CD4-positive, alpha-beta T cell treated with Interleukin-17A for 1 hour (primary cell): ENCODE measurements around the gene TSHZ3.

Experiments used
- DNase-seq: peaks from one replicate; pipeline ENCODE4 v3.0.0-alpha.2; 2020

Gene TSHZ3

DNA sequence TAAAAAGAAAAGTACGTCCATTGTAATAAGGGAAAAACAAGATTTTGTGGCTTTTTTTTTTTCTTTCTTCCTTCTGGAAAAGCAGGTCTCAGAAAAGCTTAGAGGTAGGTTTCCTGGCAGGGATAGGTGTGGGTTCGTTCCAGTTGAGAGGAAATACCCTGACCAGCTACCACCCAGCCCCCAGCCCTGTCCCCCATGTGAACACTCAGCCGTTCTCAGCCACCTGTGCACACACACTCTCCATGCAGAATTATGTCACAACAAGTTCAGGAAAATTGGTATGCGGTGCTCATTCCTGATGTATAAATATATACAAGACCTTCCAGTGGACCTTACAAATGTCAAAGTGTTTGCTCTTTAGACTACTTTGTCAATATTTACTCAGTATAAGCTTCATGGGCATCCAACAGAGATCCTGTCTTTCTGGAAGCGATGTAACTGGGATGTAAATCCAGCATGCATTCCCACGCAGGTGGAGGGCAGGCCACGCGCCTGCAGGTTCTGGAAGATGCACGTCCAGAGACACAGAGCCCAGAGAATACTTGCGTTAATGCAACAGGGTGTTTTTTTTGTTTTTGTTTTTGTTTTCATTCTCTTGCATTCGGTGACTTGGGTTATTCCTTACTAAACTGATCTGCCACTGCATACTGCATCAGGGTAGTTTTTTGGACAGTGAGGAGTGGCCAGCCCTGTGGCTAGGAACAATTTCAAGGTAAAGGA is 68.8 kb downstream of the TSHZ3 start:
- no peak for DNase-seq

DNA sequence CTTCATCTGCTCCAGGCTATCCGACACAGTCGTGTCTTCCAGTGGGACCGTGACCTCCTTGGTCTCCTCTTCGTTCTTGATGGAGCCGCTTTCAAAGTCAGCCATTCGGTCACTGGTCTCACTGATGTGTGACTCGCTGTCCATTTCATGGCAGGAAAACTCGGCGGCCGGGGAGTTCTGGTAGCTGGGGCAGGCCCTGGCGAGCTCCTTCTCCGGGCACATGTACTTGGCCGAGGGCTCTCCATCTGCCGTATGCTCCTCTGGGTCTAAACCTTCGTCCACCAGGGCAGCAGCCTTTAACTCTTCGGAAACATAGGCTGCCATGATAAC is 69.8 kb downstream of the TSHZ3 start:
- DNase-seq = no peak

DNA sequence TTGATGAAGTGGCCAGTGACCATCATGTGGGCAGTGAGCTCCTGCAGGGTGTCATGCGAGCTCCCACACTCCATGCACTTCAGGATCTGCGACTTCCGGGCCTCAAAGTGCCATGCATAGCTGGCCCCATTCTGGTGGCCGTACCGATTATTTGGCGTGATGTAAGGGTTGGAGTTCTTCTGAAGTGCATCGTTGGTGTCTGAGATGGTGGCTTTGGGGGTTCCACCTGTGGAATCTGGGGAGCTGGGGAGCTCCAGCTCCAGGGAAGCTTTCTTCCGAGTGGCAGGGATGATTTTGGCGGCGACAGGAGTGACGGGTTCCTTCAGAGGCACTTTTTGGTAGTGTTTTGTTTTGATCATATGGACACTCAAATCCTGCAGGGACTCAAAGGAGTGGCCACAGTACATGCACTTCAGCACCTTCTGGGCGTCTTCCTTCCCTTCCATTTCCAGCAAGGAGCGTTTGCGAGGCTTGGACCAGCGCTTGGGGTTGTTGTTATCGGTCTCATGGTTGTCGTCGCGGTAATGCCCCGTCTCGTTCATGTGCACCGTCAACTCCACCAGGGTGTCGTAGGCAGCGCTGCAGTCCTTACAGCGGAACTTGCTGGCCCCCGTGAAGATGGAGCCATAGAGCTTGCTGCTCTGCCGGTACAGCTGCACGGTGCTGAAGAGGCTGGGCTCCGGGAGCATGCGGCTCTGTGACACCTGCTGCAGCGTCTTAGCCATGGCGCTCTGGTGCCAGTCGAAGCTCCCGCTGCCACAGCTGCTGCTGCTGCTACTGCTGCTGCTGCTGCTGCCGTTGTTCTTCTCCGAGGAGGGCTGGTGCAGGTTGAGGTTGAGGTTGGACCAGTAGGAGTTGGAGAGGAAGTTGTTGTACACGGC is 70.4 kb downstream of the TSHZ3 start:
- no peak for DNase-seq

DNA sequence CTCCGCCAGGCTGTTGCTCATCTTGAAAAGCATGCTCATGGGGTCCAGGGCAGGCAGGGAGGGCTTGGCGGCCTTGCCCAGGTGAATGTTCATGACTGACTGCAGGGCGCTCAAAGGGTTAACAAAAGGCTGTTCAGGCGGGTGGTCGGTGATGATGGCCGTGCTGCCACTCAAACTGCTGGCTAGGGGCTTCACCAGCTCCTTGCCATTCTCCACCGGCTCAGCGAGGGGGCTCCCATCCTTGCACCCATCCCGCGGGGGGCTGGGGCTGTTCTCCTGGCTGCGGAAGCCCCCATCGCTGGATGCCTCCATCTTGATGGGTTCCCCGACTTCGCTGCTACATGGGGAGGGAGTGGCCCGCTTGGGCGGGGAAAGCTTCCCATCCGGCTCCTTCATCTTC is 71.7 kb downstream of the TSHZ3 start:
- DNase-seq = no peak

DNA sequence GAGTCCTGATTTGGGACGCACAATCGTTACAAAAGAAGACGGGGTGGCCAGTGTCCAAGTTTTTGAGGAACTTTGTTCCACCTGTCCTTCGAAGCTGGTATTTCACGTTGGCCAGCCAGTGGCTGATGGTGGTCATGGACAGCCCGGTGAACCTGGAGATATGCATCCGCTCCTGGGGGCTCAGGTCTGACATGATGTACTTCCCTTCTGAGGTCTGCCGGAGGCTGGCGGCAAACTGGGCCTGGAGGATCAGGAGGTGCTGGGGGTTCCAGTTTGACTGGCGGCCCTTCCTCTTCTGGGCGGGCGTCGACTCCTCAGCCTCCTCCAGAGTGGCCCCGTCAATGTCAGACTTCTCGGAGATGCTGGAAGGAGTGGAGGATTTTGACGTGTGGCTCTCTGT is 72.4 kb downstream of the TSHZ3 start:
- no peak for DNase-seq

DNA sequence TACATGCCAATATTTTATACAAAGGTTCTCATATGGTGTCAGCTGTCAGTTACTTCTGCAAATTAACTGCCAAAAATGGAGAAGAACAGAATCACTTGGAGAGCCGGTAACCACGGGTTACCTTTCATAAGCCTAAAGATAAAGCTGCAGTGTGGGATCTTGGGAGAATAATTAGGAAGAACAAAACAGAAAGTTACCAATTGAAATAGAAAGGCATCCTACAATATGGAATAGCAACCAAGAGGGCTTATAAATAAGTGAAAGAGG is 74.2 kb downstream of the TSHZ3 start:
- DNase-seq = no peak

DNA sequence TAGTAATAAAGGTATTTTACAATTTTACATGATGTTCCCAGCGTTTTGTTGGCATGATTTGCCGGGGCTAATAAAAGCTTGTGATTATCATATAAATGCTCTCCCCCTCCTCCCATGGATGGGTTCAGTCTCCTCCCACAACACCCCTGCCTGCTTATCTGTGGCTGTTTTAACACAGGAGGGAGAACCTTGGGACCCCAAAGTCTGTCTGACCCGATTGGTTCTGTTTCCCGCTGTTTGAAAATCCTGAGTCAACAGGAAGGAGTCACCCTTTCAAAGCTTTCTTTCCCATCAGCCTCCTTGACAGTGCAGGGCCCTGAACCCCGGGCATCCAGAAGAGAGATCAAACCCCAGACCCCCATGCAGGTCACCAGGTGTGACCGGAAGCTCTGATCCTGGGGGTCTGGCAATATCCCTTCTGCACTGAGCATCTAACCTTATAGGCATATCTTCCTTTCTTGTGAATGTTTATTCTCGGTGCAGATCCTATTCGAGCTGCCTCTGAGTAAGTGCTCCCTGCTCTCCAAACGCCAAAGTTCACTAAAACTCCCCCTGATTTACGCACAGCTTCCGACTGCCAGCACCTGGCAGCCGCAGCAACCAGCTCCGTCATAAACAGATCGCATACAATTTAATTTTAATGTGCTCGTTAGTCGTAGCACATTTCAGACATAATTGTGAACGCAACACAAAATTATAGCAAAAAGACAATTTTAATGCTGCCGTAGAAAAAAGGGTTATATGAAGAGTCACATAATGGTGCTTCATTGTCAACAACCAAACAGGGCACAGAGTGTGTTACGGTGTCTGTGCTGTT is 74.8 kb downstream of the TSHZ3 start:
- DNase-seq = no peak

DNA sequence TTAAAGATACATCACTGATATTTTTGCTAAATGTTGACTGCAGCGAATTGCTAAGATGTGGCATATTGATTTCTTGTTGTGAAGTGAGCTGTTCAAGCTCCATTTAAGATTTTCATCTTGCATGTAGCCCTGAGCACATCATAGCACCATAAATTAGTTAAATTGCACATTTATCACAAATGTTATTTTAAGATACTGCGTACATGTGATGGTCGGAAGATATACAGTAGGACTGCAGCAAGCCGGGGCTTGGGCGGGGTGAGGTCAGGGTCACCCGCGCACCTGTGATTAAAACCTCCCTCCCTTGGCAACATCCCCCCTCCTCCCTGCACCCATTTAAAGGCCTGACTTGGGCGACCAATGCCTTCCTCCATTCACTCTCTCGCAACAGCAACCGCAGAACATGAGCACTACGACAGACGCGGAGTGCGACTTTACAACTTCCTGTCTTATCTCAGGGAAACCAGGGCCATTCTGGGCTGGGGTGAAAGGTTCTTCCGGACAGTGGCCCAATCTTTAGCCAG is 76.6 kb downstream of the TSHZ3 start:
- DNase-seq = no peak

DNA sequence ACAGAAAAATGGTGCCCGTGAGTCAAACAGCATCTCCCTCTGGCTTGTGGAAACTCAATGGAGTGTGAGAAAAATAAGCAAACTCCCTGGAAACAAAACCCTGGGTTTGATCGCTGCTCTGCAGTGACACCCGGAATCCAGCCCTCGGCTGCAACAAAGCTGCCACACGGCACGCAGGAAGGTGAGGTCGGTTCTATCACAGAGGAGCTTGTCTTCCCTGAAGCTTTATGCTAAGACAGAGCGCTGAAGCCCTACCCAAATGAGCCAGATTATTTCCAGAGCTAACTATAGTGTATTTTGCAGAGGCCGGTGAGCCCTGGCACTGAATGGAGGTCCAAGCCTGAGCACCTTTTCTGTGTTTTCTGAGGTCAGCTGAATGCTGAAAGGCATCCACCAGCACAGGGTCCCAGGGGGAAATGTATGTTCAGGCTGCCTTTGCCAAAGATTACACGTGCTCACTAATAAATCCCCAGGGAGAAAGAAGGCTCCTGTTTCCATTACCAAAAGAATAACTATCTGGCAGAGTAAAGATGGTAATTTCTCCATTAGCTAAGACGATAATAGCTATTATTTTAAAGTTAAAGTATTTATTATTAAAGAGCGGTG is 77.8 kb downstream of the TSHZ3 start:
- no peak for DNase-seq

DNA sequence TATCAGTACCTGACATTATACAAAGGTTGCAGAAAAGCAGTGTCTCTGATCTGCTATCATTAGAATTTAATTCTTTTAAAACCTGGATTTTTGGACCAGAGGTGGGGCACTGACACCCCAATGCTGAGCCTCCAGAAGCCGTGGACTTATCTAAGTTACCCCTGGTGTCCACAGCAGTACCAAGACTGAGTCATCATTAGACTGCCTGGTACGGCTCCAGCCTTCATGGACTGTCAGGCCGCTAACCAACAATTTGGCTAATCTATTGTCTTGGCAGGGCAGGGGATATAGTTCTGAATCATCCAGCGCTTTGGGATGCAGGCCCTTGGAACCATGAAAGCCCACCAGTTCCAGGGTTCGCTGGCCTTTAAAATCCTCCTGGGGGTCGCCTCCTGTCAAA is 78.3 kb downstream of the TSHZ3 start:
- DNase-seq = no peak

DNA sequence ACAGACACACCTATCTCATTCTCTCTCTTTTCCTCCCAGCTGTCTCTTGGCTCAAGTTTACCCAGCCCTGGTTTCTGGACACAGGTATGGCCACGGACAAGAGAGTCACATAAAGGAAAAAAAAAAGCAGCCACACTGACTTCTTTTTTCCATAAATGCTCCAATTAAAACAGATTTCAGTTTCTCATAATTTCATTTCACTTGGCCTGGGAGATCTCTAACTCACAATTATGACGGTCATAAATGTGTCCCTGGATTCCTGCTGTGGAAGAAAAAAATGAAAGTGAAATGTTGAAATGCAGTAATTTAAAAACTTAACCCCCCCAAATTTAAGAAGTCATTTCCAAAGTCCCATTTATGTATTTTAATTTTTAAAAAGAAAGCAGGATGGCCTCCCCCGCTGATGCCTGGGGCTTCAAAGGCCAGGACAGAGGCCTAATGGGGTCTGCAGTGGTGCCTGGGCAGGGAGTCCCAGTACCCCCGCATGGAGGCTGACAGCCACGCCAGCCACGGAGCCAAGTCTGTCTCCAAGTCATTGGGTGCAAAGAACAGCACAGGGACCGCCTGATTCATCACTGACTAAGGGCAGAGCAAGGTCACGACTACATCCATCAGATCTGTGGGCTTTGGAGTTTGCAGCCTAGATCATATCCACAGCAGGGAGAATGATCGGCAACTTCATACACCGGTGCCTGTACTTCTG is 79.7 kb downstream of the TSHZ3 start:
- no peak for DNase-seq

DNA sequence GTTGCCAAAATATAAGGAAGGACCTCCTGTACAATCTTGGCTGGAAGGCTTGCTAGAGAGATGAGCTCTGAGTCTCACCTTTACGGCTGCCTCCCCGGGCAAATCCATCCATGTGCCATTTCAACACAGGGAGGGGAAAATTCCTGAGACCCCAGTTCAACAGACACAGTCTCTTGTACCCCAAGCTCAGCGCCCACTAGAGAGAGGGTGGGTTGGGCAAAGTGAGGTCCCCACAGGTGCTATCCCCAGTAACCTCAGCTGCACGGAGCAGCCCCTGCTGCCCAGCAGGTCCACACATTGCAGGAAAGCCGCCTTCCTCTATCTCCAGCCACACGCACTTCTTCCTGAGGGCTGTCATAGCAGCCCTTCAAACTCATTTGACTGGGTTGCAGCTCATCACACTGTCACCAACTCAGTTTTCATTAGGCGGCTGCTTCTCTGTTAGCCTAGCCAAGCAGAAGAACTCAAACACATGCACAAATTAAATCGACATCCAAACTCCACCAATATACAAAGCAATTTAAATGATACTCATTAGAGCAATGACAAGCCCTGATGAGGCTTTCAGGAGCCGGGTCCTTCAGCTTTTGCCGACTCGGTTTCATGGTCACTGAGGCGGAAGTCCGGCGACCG is 80.4 kb downstream of the TSHZ3 start:
- DNase-seq = no peak

DNA sequence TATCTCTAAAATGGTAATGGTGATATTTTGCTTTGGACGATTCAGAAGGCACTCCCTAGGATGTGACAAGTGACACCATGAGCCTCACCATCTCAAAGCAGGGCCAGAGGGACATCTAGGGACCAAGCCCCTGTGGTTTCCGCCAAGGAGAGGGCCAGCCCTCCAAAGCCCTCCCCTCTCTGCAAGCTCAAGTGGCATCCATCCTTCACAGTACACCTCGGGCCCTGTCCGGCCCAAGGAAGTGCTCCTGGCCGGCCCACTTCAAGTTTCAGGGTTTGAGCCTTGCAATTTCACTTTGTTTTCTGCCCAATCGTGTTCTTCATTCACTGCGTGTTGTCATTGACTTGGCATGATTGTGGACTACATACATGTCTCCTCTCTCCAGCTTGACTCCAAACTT is 82.5 kb downstream of the TSHZ3 start:
- DNase-seq = no peak

DNA sequence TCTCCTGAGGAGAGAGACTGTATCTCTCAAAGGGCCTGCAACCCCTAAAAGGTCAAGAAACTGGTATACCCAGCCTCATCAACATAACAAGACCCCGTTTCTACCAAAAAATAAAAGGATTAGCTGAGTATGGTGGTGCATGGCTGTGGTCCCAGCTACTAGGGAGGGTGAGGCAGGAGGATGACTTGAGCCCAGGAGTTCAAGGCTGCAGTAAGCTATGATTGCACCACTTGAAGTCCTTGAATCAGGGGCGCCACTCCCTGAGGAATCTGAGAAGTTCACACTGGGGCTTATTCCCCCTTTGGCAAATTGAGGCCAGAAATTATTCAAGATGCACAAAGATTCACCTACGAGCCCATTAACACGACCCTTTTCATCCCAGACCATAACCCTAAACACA is 83.0 kb downstream of the TSHZ3 start:
- no peak for DNase-seq

DNA sequence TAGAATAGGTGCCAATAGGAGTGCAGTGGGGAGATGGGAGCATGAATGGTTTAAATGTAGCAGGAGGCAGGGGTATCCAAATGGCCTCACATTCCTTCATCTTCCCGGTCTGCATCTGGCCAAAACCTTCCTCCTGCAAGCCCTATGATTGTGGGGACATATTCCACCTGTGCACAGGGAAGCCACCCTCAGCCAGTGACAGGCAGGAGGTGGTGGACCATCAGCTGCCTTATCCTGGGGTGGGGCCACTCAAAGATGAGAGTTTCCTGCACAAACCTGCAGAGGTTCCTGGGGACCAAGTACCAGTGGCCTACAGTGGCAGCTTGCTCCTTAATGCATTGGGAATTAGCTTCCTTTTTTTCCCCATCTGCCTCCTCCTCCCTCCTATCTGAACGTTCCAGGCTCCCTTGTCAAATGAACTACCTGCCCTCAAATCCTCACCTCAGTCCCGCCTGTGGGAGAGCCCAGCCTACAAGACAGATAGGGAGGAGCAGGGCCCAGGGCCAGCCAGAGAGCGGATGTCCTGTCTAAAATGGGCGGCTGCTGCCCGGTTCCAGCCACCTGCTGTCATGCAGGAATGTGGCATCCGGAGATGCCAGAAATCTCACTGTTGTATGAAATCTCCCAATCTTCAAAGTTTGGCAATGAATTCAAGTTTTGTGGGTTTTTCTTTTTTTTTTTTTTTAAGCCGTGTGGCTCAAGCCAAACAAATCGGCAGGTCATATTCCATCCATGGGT is 85.0 kb downstream of the TSHZ3 start:
- DNase-seq = no peak

DNA sequence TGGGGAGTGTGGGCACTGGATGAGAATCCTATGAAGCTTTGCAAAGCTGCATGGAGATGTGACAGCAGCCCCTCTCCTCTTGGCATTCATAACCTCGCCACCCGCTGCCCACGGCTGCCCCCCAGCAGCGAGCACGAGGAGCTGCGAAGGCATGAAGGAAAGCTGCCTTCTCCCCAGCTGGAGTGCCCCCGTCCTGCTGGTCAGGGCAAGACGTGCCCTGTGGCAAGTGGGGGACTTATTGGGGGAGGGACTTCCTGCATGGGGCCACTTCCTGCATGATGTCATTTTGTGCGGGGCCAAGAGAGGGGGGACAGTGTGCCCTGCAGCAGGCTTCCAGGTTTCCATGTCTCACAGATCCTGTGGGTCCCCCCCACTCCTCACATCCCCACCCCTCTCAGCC is 85.9 kb downstream of the TSHZ3 start:
- DNase-seq = no peak

DNA sequence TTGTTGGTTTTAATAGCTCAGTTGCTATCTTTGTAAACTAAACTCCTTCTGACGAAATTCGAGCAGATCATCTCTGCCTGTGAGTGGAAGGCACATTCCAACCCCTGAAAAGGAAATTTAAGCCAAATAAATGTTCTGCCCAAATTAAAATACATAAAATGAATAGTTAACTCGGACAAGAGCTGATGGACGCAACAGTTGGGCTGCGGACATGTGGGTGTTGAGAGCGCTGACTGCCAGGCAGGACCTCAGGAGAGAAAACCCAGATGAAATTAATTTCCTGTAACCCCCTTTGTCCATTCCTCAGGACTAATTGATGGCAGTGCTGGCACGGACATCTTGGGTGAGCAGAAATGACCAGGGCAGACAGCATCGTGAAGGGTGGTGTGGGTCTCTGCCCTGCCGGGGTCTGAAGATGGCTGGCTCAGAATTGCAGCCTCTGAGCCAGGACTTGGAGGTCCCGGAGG is 86.5 kb downstream of the TSHZ3 start:
- DNase-seq = no peak

DNA sequence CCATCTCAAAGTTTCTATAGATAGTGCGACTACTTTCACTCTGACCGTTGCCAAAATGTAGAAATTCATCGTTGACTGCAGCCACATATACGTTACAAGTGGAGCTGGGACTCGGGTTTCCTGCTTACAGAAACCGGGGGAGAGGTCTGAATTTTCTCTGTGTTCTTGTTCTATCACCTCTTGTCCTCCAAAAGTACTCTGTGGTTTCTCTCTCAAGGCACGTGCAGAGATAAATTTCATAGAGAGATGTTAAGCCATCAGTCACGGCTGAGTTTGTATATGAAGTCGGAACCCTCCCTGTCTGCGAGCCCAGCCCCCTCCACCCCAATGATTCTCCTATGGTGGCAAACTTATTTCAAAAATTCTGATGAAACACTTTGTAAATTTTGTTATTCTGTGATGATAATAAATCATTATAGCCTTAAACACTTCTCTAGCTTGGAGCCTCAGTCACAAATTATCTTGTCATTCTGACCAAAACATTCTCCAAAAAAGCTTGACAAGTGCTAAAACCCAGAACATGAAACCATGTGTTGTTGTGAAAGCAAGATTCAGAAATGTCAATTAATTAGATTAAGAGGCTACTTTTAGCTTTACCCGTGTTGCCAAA is 87.5 kb downstream of the TSHZ3 start:
- no peak for DNase-seq

DNA sequence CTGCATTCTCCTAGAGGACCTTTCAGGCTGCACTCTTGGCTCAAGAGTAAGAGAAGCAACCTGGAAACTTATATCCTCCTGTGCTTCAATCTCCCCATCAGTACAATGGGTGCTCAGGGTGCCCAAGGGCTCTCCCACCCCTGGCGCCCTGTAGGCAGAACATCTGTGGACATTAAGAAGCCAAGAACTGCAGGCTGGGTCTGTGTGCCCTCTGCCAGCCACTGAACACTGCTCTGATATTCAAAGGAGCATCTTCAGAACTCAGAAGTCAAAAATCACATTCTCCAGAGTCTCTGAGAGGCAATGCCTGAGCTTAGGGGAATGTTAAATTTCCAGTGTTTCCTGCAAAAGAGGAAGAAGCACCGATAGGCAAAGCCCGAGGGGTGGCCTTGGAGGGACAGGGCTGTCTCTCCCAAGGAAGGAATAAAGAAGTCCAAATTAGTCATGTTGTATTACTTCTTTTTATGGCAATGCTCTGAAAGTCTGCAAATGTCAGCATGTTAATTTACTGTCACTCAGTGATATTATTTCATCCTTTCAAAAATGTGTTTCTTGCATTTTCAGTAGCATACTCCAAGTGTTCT is 88.1 kb downstream of the TSHZ3 start:
- no peak for DNase-seq

DNA sequence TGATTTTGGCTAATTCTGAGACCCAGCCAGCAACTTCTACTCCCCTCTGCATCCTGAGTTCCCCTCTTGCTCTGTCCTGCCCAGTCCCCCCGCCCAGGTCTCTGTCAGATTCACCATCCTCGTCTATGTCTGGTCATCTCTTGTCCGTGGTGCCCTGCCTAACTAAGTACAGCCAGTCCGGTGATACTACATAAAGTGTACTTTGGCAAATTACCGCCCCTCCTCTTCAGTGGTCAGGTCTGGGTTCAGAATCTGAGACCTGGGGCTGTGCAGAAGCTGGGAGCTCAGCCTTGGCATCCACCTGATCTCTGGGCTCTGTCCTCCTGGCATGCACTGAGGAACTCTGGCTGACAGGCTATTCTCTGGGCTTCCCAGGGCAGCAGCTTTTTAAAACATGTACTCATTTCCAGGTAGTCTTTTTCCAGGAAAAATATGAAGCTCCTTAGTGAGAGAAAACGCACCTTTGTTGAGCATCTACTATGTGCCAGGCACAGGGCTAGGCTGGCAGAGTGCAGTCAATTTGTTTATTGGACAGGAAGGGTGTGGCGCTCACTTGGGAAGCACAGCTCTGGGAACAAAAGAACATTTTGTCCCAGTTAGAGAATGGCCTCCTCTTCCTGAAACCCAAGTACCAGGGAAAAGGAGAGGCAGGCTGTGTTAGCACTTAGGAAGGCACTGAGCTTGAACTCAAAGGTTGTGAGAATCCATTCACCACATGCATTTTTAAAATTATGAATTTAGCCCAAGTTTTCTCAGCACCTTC is 88.9 kb downstream of the TSHZ3 start:
- no peak for DNase-seq
